Body of pancreas (tissue), 4 donors: ENCODE data around the gene SETBP1. TPM values are rescaled to one million over a fixed set of nuclear protein-coding genes. Genes with fewer than 3 reads are reported as not detected.

ENCODE experiments used
- ATAC-seq: fragments of 150-250 bp; one replicate; pipeline ENCODE4 v1.9.1; 2016
- DNase-seq, 4 donors: peaks; one replicate each; pipeline ENCODE4 v3.0.0-alpha.2; 2019
- H3K27ac ChIP-seq, 4 donors: fragments of 200-600 bp; sonication (generic); 1 replicate in 3 of 4; 2 replicates in 1 of 4; pipeline versions ENCODE4 v1.5.1 to v1.6.1; 2016 to 2019; ENCODE audit warnings: mild to moderate bottlenecking in 1 of 4, mixed read lengths in 1 of 4, moderate library complexity in 1 of 4
- H3K27me3 ChIP-seq, 2 donors: fragments of 200-600 bp; sonication (generic); one replicate each; pipeline ENCODE4 v1.6.0; 2016; ENCODE audit warnings: mild to moderate bottlenecking in 1 of 2
- H3K36me3 ChIP-seq, 2 donors: fragments of 200-600 bp; sonication (generic); replicated peaks in 1 of 2; 2 replicates each; pipeline ENCODE4 v1.5.1; 2016; ENCODE audit warnings: low read depth in 2 of 2; ENCODE audit not compliant: insufficient read depth in 1 of 2
- H3K4me1 ChIP-seq: fragments of 200-600 bp; sonication (generic); one replicate; pipeline ENCODE4 v1.6.0; 2016
- H3K4me3 ChIP-seq, 2 donors: fragments of 200-600 bp; sonication (generic); 1 replicate in 1 of 2; 2 replicates in 1 of 2; pipeline ENCODE4 v1.5.1; 2016 to 2019
- H3K9me3 ChIP-seq, 3 donors: fragments of 200-600 bp; sonication (generic); 1 replicate in 2 of 3; 2 replicates in 1 of 3; pipeline ENCODE4 v1.5.1; 2016
- POLR2A ChIP-seq, 3 donors: fragments of 450-650 bp; IDR thresholded peaks; one replicate each; pipeline ENCODE4 v1.6.1; 2016; ENCODE audit warnings: antibody characterized with exemption in 3 of 3, mild to moderate bottlenecking in 2 of 3
- WGBS, 2 donors: methylation state at CpG; one replicate each; pipeline ENCODE4 v1.1.5; 2017; 5-methylcytosine and 5-hydroxymethylcytosine counted together
- intact Hi-C: fragments of 100-400 bp; cut with DNase I; formaldehyde crosslinking; loops from one replicate; pipeline ENCODE4 v1.15.1; 2023
- microRNA-seq, 2 donors: library from miRNA; unstranded; fragments of <30 nt; microRNA quantifications; one replicate each; pipeline ENCODE4, GENCODE V29; 2016; ENCODE audit warnings: borderline number of aligned reads in 2 of 2, borderline replicate concordance in 2 of 2
- small RNA-seq: library from RNA; depleted of rRNA; stranded (forward); fragments of <200 nt; gene quantifications from one replicate; pipeline ENCODE3, GENCODE V24; 2016
- total RNA-seq, 2 donors: library from RNA; depleted of rRNA; stranded (reverse); fragments of >200 nt; gene quantifications; one replicate each; pipeline ENCODE4 v1.1.0, GENCODE V29; 2016
- TF ChIP-seq, protein P1 (sequence below), 7 experiments: fragments of 450-650 bp in 4 of 7; fragments of 200-600 bp in 3 of 7; sonication (generic) in 3 of 7; IDR thresholded peaks; one replicate each; pipeline ENCODE4 v1.5.1; 2016 to 2019; ENCODE audit warnings: antibody characterized with exemption in 7 of 7

Gene SETBP1
- total RNA-seq, 2 donors from 2014 or later: 23.6 to 37.2 TPM

DNA sequence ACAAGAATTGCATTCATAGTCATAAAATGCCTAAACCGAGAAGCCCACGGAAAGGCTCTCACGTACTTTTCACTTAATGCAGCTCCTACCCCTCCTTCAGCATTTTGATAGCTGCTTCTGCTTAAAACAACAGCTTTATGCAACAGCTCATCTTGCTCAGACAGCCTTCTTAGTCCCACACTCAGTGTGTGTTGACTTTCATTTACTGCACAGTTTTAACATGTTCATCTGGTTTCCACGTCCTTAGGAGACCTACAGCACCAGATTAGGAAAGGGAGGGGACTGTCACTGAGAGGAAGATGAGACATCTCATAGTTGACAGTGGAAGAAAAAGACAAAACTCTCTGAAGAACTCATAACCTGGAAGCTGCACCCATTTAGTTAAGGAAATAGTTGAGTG lies 435.4 kb downstream of the SETBP1 start:
- TF ChIP-seq POLR2A (IDR thresholded peaks at IDR 0.05): no peak
- TF ChIP-seq, protein P1, sequence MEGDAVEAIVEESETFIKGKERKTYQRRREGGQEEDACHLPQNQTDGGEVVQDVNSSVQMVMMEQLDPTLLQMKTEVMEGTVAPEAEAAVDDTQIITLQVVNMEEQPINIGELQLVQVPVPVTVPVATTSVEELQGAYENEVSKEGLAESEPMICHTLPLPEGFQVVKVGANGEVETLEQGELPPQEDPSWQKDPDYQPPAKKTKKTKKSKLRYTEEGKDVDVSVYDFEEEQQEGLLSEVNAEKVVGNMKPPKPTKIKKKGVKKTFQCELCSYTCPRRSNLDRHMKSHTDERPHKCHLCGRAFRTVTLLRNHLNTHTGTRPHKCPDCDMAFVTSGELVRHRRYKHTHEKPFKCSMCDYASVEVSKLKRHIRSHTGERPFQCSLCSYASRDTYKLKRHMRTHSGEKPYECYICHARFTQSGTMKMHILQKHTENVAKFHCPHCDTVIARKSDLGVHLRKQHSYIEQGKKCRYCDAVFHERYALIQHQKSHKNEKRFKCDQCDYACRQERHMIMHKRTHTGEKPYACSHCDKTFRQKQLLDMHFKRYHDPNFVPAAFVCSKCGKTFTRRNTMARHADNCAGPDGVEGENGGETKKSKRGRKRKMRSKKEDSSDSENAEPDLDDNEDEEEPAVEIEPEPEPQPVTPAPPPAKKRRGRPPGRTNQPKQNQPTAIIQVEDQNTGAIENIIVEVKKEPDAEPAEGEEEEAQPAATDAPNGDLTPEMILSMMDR (IDR thresholded peaks at IDR 0.05): no peak
- Histone ChIP-seq H3K27me3 (no peaks in the 10 kb centered on the region), H3K27ac (no peak overlapping the region), H3K9me3 (no peaks in the 10 kb centered on the region), H3K4me1 (peaks cover 5% of the 10 kb centered on the region), H3K4me3 (no peak overlapping the region), H3K36me3 (no peaks in the 10 kb centered on the region)
- 91 to 92% methylated on average over 4 of the region's 4 CpGs for WGBS, 2 donors
- no peak for ATAC-seq
- intact Hi-C loops: no loop called here
- no peak for DNase-seq

Small RNAs within 50 kb of the gene (microRNA-seq; reads per million reads assigned to microRNA genes)
- 0 reads per million in 2 donors for gene MIR4319

Small RNAs within 50 kb of the gene (small RNA-seq; reads per million reads assigned to genes)
- gene MIR4319: not detected
